GM12878 (cell line): ENCODE results near the gene IL17B. TPM values are rescaled to one million over a fixed set of nuclear protein-coding genes. Genes with fewer than 3 reads are reported as not detected.

Source experiments
- ATAC-seq: fragments of 200-7000 bp; cut with Tn5 transposase; 3 replicates; pipeline ENCODE4 v1.9.1; 2020; ENCODE audit warnings: mild to moderate bottlenecking, moderate library complexity
- BruUV-seq: library from RNA; stranded (reverse); fragments of 400-500 nt; replicated peaks from 2 replicates; lab custom pipeline; 2021; lab: Mats Ljungman, UMichigan
- CTCF ChIA-PET: fragments of 300-600 bp; sonication (Branson Sonifier 250); formaldehyde crosslinking; extraction: SDS; loops from one replicate; lab custom pipeline; 2021; ENCODE audit warnings: inconsistent platforms; lab: Yijun Ruan, JAX
- POLR2A ChIA-PET: fragments of 350-600 bp; formaldehyde crosslinking; extraction: SDS; loops from one replicate; lab custom pipeline; 2021; ENCODE audit warnings: inconsistent platforms; lab: Charles Lee
- RAD21 ChIA-PET: fragments of 300-600 bp; sonication (Branson Sonifier 250); formaldehyde crosslinking; loops from one replicate; lab custom pipeline; 2023; ENCODE audit warnings: antibody characterized with exemption; ENCODE audit not compliant: unreplicated experiment; lab: Charles Lee
- SMC1A ChIA-PET: fragments of 300-600 bp; sonication (Branson Sonifier 250); formaldehyde crosslinking; loops from one replicate; lab custom pipeline; 2023; ENCODE audit not compliant: unreplicated experiment, uncharacterized antibody; lab: Charles Lee
- DNase-seq: peaks from one replicate; pipeline ENCODE4 v3.0.0-alpha.2; 2011; ENCODE audit warnings: low read depth, low spot score
- FAIRE-seq: peaks from 3 replicates; lab custom pipeline; 2011; peaks lifted over from hg19 to GRCh38; lab: Jason Lieb, UNC
- H2AFZ ChIP-seq: 2 replicates; pipeline ENCODE4 v1.6.0; 2011; ENCODE audit warnings: low read depth, low read length, control low read depth; ENCODE audit not compliant: control insufficient read depth
- H3K27ac ChIP-seq: 2 replicates; pipeline ENCODE4 v1.5.1; 2011; ENCODE audit warnings: control low read depth; ENCODE audit not compliant: control insufficient read depth, insufficient read depth
- H3K27me3 ChIP-seq, 2 experiments: replicated peaks in 1 of 2; 2 replicates each; pipeline versions ENCODE4 v1.6.0 to v1.6.1; 2011; ENCODE audit warnings: low read length in 1 of 2; ENCODE audit not compliant: control insufficient read depth in 2 of 2, insufficient read depth in 2 of 2
- H3K36me3 ChIP-seq, 2 experiments: 2 replicates each; pipeline ENCODE4 v1.5.1; 2011; ENCODE audit warnings: low read length in 1 of 2; ENCODE audit not compliant: control insufficient read depth in 2 of 2, insufficient read depth in 2 of 2
- H3K4me1 ChIP-seq: 2 replicates; pipeline ENCODE4 v1.6.1; 2011; ENCODE audit warnings: mild to moderate bottlenecking, low read length, moderate library complexity, mixed read lengths; ENCODE audit not compliant: control insufficient read depth, insufficient read depth
- H3K4me2 ChIP-seq: 2 replicates; pipeline ENCODE4 v1.6.0; 2011; ENCODE audit warnings: control low read depth; ENCODE audit not compliant: control insufficient read depth, insufficient read depth
- H3K4me3 ChIP-seq: fragments of 200-600 bp; sonication (generic); 2 replicates; pipeline ENCODE4 v1.5.1; 2016
- H3K79me2 ChIP-seq: 2 replicates; pipeline ENCODE4 v1.6.0; 2011; ENCODE audit warnings: low read length; ENCODE audit not compliant: control insufficient read depth, insufficient read depth
- H3K9ac ChIP-seq: 2 replicates; pipeline ENCODE4 v1.8.0; 2011; ENCODE audit warnings: low read length, control low read depth, mixed read lengths; ENCODE audit not compliant: control insufficient read depth, insufficient read depth
- H3K9me3 ChIP-seq: replicated peaks from 3 replicates; pipeline ENCODE4 v1.5.1; 2011; ENCODE audit warnings: mild to moderate bottlenecking, low read length; ENCODE audit not compliant: control insufficient read depth, insufficient read depth
- H4K20me1 ChIP-seq: 2 replicates; pipeline ENCODE4 v1.6.0; 2011; ENCODE audit not compliant: control insufficient read depth, insufficient read depth
- CHD1 ChIP-seq: IDR thresholded peaks from 2 replicates; pipeline ENCODE4 v1.6.1; 2012; ENCODE audit warnings: low read depth, low read length, improper control_type of control experiment
- IKZF1 ChIP-seq: fragments of 450-650 bp; conservative IDR thresholded peaks from 2 replicates; pipeline ENCODE4 v1.6.1; 2017; ENCODE audit warnings: antibody characterized with exemption, mild to moderate bottlenecking
- POLR2A ChIP-seq: IDR thresholded peaks from 2 replicates; pipeline ENCODE4 v1.6.1; 2011; ENCODE audit warnings: low read depth, mild to moderate bottlenecking, low read length
- STAT3 ChIP-seq: IDR thresholded peaks from 2 replicates; pipeline ENCODE4 v1.6.1; 2011; ENCODE audit warnings: low read depth, low read length, improper control_type of control experiment
- ZNF24 ChIP-seq: fragments of 450-650 bp; IDR thresholded peaks from 2 replicates; pipeline ENCODE4 v1.6.1; 2017; ENCODE audit warnings: antibody characterized with exemption, mild to moderate bottlenecking
- WGBS: methylation state at CpG from one replicate; pipeline ENCODE4 v1.1.6; 2016; ENCODE audit warnings: low lambda C conversion rate; ENCODE audit not compliant: insufficient replicate concordance, insufficient coverage; ENCODE audit errors: missing lambda C conversion rate; 5-methylcytosine and 5-hydroxymethylcytosine counted together
- in situ Hi-C: fragments of 300-500 bp; cut with MboI; formaldehyde crosslinking; loops from 9 replicates; pipeline ENCODE4 v1.14.3; 2018; ENCODE audit warnings: mixed read lengths
- intact Hi-C: fragments of 100-400 bp; cut with micrococcal nuclease; formaldehyde crosslinking; loops from one replicate; pipeline ENCODE4 v1.14.2; 2022; ENCODE audit not compliant: unreplicated experiment
- polyA plus RNA-seq, 11 experiments: library from polyadenylated mRNA; depleted of rRNA in 4 of 11; unstranded in 6 of 11; stranded (reverse) in 5 of 11; fragments of >200 nt; fragmentation: Nextera tagmentation in 4 of 11; fragmentation: Illumina TruSeq in 1 of 11; extraction: Ambion mirVana in 4 of 11; extraction: Trizol in 1 of 11; gene quantifications; 1 replicate in 1 of 11; 2 replicates in 10 of 11; pipeline versions ENCODE4 v1.2.1 to v1.2.3, GENCODE V29; 2011 to 2016; ENCODE audit warnings: inconsistent platforms in 2 of 11, missing spikeins in 2 of 11, low read depth in 1 of 11
- total RNA-seq, 4 experiments: library from RNA; depleted of rRNA in 3 of 4; stranded (reverse); fragments of >200 nt in 3 of 4; fragmentation: Illumina TruSeq in 1 of 4; extraction: Trizol in 1 of 4; gene quantifications; 2 replicates each; pipeline versions ENCODE4 v1.2.1 to v1.2.3, GENCODE V29; 2013 to 2021
- TF ChIP-seq, protein P1 (sequence below), 3 experiments: IDR thresholded peaks in 2 of 3; conservative IDR thresholded peaks in 1 of 3; 2 replicates each; pipeline ENCODE4 v1.5.1; 2011; ENCODE audit warnings: low read depth in 3 of 3, low read length in 3 of 3, mild to moderate bottlenecking in 3 of 3, control low read depth in 2 of 3, moderate library complexity in 2 of 3, inconsistent platforms in 1 of 3, mixed read lengths in 1 of 3; ENCODE audit not compliant: control insufficient read depth in 2 of 3, insufficient read depth in 1 of 3; ENCODE audit errors: extremely low read depth in 1 of 3

Gene IL17B
- total and polyA plus RNA-seq, 10 of the 15 experiments (the other 5 are each of a cell fraction or from before 2014, with no cell fraction given) = not detected

DNA sequence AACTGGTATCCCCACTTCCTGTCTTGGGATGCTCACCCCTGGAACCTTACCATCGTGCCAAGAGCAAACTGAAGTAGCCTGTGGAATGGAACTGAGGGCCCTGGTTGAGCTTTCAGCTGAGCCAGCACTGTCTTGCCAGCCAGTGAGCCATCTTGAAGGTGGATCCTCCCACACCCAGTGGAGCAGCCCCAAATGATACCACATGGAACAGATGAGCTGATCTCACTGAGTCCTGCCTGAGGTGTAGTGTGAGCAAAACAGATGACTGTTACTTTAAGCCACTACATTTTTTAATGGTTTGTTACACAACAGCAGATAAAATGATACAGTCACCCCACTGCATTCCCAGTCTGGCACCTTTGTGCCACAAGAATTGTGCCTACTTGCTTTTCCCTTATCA, 23.4 kb downstream of the IL17B start:
- H3K27me3 ChIP-seq = no peaks in the 10 kb centered on the region
- H3K9me3 ChIP-seq = no peaks in the 10 kb centered on the region
- peaks cover 13% of the 10 kb centered on the region for H3K4me1 ChIP-seq
- no peak for ATAC-seq
- WGBS = 94% methylated on average over 1 of the region's 1 CpG
- peaks cover 2 to 16% of the 10 kb centered on the region in 2 experiments for H3K36me3 ChIP-seq
- no peak for DNase-seq
- in situ Hi-C loops (no loop called here), intact Hi-C loops (no loop called here)
- no peak for TF ChIP-seq CHD1
- TF ChIP-seq STAT3 = no peak
- no peak for TF ChIP-seq IKZF1
- 0 out of 2 replicates have a peak, but pooled peaks have one; percentile 30 for TF ChIP-seq POLR2A
- peaks cover 10% of the 10 kb centered on the region for H3K79me2 ChIP-seq
- FAIRE-seq = no peak
- ChIA-PET RAD21 (interaction anchor here (0.9 to 3.1 kb wide), 2 partner anchors 10 to 14 kb away, joined by 3 to 30 read pairs; partner anchors contain the start of gene GRPEL2), CTCF (interaction anchor here (0.5 to 7.5 kb wide), 10 partner anchors 11 to 196 kb away, joined by 3 to 81 read pairs (median 4); partner anchors contain the start of genes CSNK1A1 and GRPEL2), POLR2A (interaction anchor here (1.2 to 4.2 kb wide), 2 partner anchors 10 to 196 kb away, joined by 3 to 66 read pairs; partner anchors contain the start of genes CSNK1A1 and GRPEL2), SMC1A (interaction anchor here (0.7 to 4.0 kb wide), 2 partner anchors 10 to 254 kb away, joined by 3 to 23 read pairs; partner anchors contain the start of gene GRPEL2)
- no peak overlapping the region for H2AFZ ChIP-seq
- no peak overlapping the region for H3K27ac ChIP-seq
- no peaks in the 10 kb centered on the region for H4K20me1 ChIP-seq
- no peak overlapping the region for H3K9ac ChIP-seq
- H3K4me3 ChIP-seq = no peak overlapping the region
- BruUV-seq = no TSS peak
- H3K4me2 ChIP-seq = no peak overlapping the region

DNA sequence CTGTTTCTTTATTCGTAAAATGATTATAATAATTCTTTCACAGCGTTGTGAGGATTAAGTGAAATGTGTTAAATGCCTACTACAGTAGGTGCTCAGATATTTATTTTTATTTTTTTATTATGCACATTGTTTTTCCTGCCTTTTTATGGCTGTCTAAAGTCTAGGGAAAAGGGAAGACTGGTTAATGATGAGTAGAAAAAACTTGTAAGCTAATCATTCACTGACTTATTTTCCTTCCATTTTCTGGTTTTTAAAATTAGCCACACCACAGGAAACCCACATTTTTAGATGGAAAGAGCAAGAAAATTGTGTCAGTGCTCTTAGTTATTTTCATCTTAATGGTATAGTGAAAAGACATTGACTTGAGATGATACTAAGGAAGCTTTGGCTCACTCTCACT, 25.2 kb downstream of the IL17B start:
- Histone ChIP-seq H3K4me2 (no peak overlapping the region), H3K36me3 (peaks cover 2 to 33% of the 10 kb centered on the region in 2 experiments), H2AFZ (no peak overlapping the region), H3K9me3 (no peaks in the 10 kb centered on the region), H3K27ac (no peak overlapping the region)
- intact Hi-C loops = no loop called here
- 73% methylated on average over 2 of the region's 2 CpGs for WGBS
- RAD21 ChIA-PET = interaction anchor here (0.8 kb wide), 1 partner anchor 22 kb away, joined by 5 read pairs; no protein-coding TSS in a partner anchor
- ATAC-seq = no peak
- TF ChIP-seq ZNF24 = no peak
- TF ChIP-seq, protein P1, sequence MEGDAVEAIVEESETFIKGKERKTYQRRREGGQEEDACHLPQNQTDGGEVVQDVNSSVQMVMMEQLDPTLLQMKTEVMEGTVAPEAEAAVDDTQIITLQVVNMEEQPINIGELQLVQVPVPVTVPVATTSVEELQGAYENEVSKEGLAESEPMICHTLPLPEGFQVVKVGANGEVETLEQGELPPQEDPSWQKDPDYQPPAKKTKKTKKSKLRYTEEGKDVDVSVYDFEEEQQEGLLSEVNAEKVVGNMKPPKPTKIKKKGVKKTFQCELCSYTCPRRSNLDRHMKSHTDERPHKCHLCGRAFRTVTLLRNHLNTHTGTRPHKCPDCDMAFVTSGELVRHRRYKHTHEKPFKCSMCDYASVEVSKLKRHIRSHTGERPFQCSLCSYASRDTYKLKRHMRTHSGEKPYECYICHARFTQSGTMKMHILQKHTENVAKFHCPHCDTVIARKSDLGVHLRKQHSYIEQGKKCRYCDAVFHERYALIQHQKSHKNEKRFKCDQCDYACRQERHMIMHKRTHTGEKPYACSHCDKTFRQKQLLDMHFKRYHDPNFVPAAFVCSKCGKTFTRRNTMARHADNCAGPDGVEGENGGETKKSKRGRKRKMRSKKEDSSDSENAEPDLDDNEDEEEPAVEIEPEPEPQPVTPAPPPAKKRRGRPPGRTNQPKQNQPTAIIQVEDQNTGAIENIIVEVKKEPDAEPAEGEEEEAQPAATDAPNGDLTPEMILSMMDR (IDR thresholded peaks at IDR 0.05 in 2 of 3, conservative IDR thresholded peaks at IDR 0.05 in 1 of 3; ENCODE audit: control insufficient read depth in 2 of 3, extremely low read depth in 1 of 3, insufficient read depth in 1 of 3, low read depth in 3 of 3, low read length in 3 of 3) = no peak
- TF ChIP-seq, all 136 proteins: peak for 0
- peaks cover 11% of the 10 kb centered on the region for H3K4me1 ChIP-seq
- BruUV-seq = no TSS peak
- no peak overlapping the region for H3K4me3 ChIP-seq
- DNase-seq = no peak
- ChIA-PET CTCF (interaction anchor here (0.6 to 7.5 kb wide), 5 partner anchors 9 to 40 kb away, joined by 3 to 81 read pairs (median 4); partner anchors contain the start of gene GRPEL2), POLR2A (interaction anchor here (1.3 kb wide), 1 partner anchor 8 kb away, joined by 5 read pairs; the partner anchor contains the start of gene GRPEL2), SMC1A (interaction anchor here (1.7 to 1.8 kb wide), 2 partner anchors 12 to 204 kb away, joined by 4 to 5 read pairs; no protein-coding TSS in a partner anchor)
- no peaks in the 10 kb centered on the region for H3K27me3 ChIP-seq
- in situ Hi-C loops = no loop called here
- peaks cover 9% of the 10 kb centered on the region for H3K79me2 ChIP-seq
- no peaks in the 10 kb centered on the region for H4K20me1 ChIP-seq
- no peak for FAIRE-seq
- H3K9ac ChIP-seq = no peak overlapping the region
